Measurements from ENCODE around the gene GNAT3.

DNA sequence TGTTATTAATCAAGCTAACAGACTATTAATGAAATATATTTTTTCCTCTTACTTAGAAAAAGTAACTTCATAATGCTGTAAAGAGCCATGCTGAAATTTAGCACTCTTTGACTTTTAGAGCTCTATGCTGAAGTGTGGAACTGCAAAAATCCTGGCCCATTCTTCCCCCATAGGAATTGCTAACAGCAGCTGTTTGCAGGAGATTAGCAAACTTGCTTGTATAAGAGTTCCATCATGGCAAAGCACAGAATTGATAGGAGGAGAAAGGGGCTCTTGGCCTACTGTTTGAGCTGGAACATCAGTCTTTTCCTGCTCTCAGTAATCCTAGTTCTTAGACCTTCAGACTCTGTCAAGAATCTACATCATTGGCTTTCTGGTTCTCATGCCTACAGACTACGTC lies 18.3 kb upstream of the GNAT3 start:
- no peak for TF ChIP-seq EZH2 (IDR thresholded peaks at IDR 0.05; ENCODE audit: borderline replicate concordance)
- TF ChIP-seq, protein P1, sequence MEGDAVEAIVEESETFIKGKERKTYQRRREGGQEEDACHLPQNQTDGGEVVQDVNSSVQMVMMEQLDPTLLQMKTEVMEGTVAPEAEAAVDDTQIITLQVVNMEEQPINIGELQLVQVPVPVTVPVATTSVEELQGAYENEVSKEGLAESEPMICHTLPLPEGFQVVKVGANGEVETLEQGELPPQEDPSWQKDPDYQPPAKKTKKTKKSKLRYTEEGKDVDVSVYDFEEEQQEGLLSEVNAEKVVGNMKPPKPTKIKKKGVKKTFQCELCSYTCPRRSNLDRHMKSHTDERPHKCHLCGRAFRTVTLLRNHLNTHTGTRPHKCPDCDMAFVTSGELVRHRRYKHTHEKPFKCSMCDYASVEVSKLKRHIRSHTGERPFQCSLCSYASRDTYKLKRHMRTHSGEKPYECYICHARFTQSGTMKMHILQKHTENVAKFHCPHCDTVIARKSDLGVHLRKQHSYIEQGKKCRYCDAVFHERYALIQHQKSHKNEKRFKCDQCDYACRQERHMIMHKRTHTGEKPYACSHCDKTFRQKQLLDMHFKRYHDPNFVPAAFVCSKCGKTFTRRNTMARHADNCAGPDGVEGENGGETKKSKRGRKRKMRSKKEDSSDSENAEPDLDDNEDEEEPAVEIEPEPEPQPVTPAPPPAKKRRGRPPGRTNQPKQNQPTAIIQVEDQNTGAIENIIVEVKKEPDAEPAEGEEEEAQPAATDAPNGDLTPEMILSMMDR (IDR thresholded peaks at IDR 0.05; ENCODE audit: poor library complexity), result no peak
